T-helper 2 cell (primary cell): ENCODE measurements around the gene FGF13.

Source experiments
- DNase-seq, 5 experiments: peaks; one replicate each; pipeline versions ENCODE4 v3.0.0 to v3.0.0-alpha.2; 2012 to 2022

The FGF13 gene

DNA sequence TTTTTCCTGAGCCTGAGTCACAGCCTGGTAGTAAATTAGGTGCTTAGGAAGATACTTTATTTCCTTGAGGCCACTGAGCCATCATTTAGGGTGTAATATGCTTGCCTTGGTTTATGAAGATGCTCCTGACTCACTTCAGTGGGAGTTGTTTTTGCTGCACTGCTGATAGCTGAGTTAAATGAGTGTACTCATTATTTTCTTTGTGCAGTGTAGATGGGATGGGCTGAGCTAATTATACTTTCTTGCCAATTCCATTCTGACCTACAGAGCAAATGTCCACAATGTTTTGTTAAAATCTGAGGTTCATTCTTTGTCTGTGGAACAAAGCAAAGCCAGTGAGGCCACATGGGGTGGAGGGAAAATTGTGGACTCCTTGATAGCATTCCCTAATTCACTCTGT is 60.0 kb downstream of the FGF13 start:
- DNase-seq = no peak

DNA sequence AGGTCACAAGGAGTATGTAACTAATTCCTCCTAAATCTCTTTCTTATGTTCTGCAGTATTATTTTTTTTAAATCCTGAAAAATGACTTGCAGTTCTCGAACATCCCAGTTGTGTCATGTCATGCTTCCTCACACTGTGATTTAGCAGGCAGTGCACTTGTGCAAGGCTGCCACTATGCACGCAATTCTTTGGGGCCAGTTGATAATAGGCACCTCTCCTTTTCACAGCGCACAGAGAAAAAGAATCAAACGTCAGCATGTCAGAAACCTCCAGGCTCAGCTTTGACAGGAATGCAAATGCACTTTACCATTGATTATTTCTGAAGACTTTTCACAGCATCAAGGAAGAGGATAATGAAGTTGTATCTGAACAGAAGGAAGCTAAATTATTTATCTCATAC is 62.9 kb downstream of the FGF13 start:
- DNase-seq = no peak

DNA sequence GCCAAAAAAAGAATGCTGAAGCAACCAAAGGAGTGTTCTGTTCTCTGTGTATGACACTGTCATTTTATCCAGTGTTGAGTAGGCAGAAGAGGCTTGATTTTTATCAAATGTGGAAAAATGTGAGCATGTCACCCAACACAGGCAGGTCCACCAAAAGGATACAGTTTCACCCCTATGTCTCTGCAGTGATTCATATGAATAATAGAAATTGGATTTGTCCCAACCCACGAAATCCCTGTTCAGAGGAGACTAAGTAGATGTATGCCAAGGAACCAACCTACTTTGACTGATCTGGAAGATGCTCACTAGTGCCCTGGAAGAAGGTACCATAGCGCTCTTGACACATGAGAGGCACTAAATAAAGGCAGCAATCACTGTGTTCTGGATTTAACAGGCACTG is 72.5 kb downstream of the FGF13 start:
- DNase-seq = no peak
